Stimulated activated CD4-positive, alpha-beta T cell treated with anti-CD3 and anti-CD28 coated beads, Interleukin-15, amount 100 ng/mL, for 1 hour (primary cell): ENCODE data around the gene CTRB1.

Source experiments
- DNase-seq, 2 donors: peaks; one replicate each; pipeline ENCODE4 v3.0.0-alpha.2; 2020; ENCODE audit warnings: low read depth in 1 of 2, low spot score in 1 of 2

CTRB1 gene

GRCh38 chr16:75252946-75253911 lies 34.4 kb downstream of the CTRB1 start:
- no peak for DNase-seq

DNA sequence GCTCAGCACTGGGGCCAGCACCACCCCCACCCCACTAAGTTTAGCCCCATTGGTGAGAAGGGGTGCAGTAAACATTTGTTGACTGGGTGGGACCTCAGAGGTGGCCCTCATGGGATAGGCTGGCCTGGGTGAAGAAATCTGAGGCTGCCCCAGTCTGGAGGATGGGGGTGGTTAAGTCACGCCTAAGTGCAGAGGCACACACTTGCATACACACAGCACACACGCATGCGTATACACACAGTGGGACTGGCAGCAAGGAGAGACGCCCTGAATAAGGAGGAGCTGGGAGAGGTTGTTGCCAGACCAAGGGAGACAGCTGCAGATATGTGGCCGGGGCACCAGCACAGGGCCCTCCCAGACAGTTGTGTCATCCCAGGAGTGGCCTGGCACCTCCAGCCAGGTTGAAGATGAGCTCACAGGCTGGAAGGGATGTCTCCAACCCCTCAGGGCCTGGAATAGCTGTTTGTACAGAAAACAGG lies 35.6 kb downstream of the CTRB1 start:
- DNase-seq, result no peak

GRCh38 chr16:75256059-75256571 lies 37.3 kb downstream of the CTRB1 start:
- no peak for DNase-seq

GRCh38 chr16:75256696-75257343 lies 38.0 kb downstream of the CTRB1 start:
- no peak for DNase-seq

GRCh38 chr16:75257886-75258806 lies 39.4 kb downstream of the CTRB1 start:
- DNase-seq, result no peak

- DNase-seq, result no peak
These were observed 40.0 kb downstream of the CTRB1 start for GRCh38 chr16:75258807-75259141.

DNA sequence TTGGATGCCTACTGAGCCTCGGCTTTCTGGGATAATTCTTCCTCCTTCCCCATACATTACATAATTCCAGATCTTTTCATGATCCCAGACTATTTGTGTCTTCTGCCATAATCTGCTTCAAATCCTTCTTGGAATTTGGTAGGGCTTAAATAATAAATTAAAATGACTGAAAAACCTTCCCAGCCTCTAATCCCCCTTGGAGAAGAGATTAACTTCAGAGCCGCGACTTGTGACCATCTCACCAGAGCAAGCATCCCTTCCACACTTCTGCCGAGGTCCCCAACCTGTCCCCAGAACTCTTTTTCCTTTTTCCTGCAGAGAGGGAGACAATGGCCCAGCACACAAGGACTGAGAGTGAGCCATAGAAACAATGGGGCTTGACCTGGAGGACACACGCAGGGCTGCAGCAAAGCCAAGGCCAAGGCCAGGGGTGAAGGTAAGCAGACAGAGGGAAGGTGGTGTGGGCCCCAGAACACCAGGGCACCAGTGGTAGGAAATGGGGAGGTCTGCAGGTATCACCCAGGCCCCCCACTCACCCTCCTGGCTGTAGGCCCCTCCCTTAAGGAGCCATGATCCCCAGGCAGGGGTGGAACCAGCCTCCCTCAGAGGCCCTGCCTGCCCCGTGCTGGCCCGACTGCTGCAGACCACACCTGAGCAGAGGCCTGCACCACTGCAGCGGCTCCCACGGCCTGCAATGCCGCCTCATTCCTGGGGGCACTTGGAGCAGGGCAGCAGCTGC lies 42.2 kb downstream of the CTRB1 start:
- no peak for DNase-seq

GRCh38 chr16:75261590-75262078 lies 42.8 kb downstream of the CTRB1 start:
- DNase-seq, result no peak

- DNase-seq, result no peak
These were observed 43.5 kb downstream of the CTRB1 start for GRCh38 chr16:75262104-75262799.

GRCh38 chr16:75262800-75263127 lies 44.0 kb downstream of the CTRB1 start:
- DNase-seq, result no peak

GRCh38 chr16:75263291-75263962 lies 44.6 kb downstream of the CTRB1 start:
- no peak for DNase-seq

DNA sequence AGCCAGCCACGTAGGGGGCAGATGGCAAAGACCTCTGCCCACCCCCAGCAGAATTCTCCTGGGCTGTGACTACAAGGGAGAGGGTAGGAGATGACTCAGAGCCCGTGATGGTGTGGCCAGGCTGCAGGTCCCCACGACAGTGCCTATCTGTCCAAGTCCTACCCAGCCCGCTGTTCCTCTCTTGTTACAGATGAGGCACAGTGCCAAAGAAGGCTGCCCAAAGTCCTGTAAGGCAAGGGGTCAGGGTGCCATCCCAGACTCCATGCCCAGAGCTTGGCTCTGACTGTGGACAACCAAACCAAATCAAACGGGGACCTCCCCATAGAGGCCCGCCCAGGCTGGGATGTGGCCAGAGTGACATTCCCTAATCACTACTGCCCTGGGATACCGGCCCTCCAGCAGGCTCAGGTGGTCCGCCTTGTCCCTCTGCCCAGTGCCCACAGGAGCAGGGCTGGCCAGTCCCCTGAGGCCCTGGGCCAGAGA lies 45.2 kb downstream of the CTRB1 start:
- DNase-seq, result no peak

DNA sequence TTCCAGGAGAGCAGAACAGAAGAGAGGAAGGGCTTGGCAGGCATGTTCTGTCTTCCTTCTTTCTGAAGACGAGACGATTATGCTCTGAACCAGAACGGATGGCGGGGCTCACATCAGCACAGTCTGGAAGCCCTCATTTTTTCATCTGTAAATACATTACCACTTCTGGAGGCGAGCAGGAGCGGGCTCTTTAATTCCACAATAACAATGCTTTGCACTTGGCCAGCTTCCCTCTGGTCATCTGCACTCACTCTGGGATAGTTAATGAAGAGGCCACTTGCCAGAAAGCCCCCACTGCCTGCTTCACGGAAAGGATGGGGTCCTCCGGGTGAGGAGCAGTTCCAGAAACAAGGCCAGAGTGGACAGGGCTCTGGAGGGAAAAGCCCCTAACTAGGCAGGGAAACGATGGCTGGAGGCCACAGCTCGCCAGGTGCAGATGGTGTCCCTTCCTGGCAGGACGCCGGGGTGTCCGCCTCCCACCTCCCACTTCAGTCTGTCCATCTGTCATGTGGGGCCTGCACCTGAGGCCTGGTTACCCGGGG lies 45.7 kb downstream of the CTRB1 start:
- DNase-seq, result no peak

DNA sequence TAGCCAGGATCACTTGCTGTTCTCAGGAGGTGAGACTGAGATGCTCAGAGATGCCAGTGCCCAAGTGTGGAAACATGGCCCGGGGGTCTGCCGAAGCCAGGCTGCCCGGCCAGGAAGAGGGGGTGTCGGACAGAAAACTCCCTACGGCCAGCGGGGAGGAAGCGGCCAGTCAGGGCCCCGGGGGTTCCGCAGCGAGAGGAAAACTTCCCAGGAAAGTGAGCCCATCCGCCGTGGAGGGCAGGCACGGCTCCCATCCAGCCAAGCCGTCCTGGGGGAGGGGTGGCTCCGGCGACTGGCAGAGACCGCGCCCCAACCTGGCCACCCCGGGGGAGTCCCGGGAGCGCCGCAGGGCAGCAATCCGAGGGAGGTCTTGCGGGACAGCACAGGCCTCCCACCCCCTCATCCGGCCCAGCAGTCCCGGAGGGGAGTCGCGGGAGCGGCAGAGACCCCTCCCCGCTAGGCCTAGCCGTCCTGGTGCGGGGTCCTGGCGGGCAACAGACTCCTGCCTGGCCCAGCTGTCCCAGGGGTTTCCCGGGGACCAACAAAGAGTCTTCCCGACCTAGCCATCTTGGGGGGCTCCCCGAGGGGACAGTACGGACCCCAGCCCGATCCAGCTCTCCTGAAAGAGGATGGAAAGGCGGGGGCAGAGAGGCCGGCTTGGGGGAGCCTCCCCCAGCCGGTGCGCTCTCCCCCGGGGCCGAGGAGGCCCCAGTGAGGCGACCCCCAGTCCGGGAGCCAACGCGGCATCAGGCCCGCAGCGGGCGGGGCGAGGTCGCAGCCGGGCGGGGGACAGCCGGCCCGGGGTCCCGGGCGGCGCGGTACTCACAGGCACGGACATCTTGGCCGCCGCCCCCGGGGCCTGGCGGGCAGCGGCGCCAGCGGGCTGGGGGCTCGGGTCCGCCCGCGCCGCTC lies 46.5 kb downstream of the CTRB1 start:
- DNase-seq, result no peak

DNA sequence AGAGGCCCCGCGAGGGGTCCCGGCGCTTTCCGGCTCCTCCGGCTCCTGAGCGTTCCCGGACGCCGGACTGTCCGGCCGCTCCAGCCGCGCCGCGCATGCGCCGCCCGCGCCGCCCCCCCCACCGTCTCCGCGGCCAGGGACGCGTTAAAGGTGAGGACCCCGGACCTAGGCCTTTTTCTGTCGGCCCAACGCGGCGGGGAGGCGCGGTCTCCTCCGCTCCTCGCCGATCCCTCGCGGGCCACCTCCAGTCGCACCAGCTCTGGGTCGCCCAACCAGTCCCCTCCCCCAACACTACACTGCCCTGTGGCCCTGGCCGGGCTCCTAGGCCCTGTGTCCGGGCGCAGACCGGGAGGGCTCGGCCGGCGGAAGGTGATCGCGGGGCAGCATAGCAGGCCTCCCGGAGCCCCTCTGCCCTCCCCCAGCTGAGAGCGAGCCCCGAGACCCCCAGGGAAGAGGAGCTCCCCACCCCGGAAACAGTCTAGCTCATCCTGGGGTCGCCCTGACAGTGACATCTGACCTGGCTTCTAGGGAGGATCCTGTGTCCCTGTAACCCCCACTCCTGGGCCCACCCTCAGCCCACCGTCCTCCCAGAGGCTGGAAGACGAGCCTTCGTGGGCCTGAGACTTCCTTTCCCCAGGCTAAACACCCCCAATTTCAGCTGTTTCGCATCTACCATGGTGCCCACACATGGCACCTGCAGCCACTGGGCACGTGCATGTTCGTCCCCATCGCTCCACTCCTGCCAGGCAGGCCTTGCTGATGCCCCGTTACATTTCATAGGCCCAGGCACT lies 47.3 kb downstream of the CTRB1 start:
- no peak for DNase-seq

- no peak for DNase-seq
These were observed 48.2 kb downstream of the CTRB1 start for GRCh38 chr16:75266738-75267630.
